Esophagus squamous epithelium (tissue), 5 donors: Measurements from ENCODE around the gene RAB27A. TPM values are rescaled to one million over a fixed set of nuclear protein-coding genes. Genes with fewer than 3 reads are reported as not detected.

Experiments used
- DNase-seq: peaks from one replicate; lab custom pipeline; 2025; lab: John Stamatoyannopoulos, UW
- H3K27ac ChIP-seq, 4 donors: fragments of 200-600 bp; sonication (generic); one replicate each; pipeline ENCODE4 v1.5.1; 2016 to 2019; ENCODE audit warnings: mild to moderate bottlenecking in 1 of 4
- H3K27me3 ChIP-seq, 4 donors: fragments of 200-600 bp; sonication (generic); 1 replicate in 3 of 4; 2 replicates in 1 of 4; pipeline versions ENCODE4 v1.5.1 to v1.6.0; 2017 to 2021; ENCODE audit warnings: antibody characterized with exemption in 1 of 4
- H3K36me3 ChIP-seq, 3 donors: fragments of 200-600 bp; sonication (generic); one replicate each; pipeline ENCODE4 v1.5.1; 2016 to 2019
- H3K4me1 ChIP-seq, 3 donors: fragments of 200-600 bp; sonication (generic); one replicate each; pipeline ENCODE4 v1.5.1; 2017 to 2019
- H3K4me3 ChIP-seq, 4 donors: fragments of 200-600 bp; sonication (generic); 1 replicate in 3 of 4; 2 replicates in 1 of 4; pipeline ENCODE4 v1.5.1; 2016 to 2019; ENCODE audit warnings: mild to moderate bottlenecking in 2 of 4, moderate library complexity in 1 of 4
- H3K9me3 ChIP-seq, 3 donors: fragments of 200-600 bp; sonication (generic); one replicate each; pipeline ENCODE4 v1.5.1; 2016 to 2019
- CTCF ChIP-seq, 6 experiments: fragments of 450-650 bp in 4 of 6; fragments of 200-600 bp in 2 of 6; sonication (generic) in 2 of 6; IDR thresholded peaks; one replicate each; pipeline ENCODE4 v1.5.1; 2016 to 2019; ENCODE audit warnings: antibody characterized with exemption in 6 of 6, mild to moderate bottlenecking in 4 of 6, moderate library complexity in 4 of 6
- POLR2A ChIP-seq, 4 donors: fragments of 450-650 bp; IDR thresholded peaks; one replicate each; pipeline ENCODE4 v1.6.1; 2017; ENCODE audit warnings: antibody characterized with exemption in 4 of 4, mild to moderate bottlenecking in 4 of 4, moderate library complexity in 3 of 4
- WGBS, 2 donors: methylation state at CpG; one replicate each; pipeline ENCODE4 v1.1.5; 2018; 5-methylcytosine and 5-hydroxymethylcytosine counted together
- intact Hi-C: fragments of 100-400 bp; cut with DNase I; formaldehyde crosslinking; loops from one replicate; pipeline ENCODE4 v1.15.0; 2022
- total RNA-seq, 4 donors: library from RNA; depleted of rRNA; stranded (reverse); fragments of >200 nt; gene quantifications; one replicate each; pipeline ENCODE4 v1.1.0, GENCODE V29; 2016
- donor health status: DM: yes; HTN: yes; CAD: no.

RAB27A gene
- total RNA-seq, 4 donors from 2014 or later: 8.7 to 16.2 (median 11.7) TPM

DNA sequence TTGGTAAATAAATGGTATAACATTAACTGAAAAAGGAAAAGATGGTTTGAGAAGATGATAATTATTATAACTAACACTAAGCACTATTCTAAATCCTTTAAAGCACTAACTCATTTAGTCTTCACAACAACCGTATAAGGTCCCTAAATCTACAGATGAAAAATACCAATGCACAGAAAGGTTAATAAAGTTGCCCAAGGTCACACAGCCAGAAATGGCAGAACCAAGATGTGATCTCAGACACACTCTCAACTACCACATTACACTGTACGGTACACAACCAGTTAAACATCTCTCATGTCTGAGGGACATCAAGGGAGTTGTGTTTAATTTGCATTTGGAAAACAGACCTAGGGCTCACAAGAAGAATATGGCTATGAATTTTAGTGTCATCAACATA is 23.1 kb downstream of the RAB27A start:
- Histone ChIP-seq H3K27me3 (no peaks in the 10 kb centered on the region), H3K36me3 (no peaks in the 10 kb centered on the region)
- intact Hi-C loops: no loop called here

DNA sequence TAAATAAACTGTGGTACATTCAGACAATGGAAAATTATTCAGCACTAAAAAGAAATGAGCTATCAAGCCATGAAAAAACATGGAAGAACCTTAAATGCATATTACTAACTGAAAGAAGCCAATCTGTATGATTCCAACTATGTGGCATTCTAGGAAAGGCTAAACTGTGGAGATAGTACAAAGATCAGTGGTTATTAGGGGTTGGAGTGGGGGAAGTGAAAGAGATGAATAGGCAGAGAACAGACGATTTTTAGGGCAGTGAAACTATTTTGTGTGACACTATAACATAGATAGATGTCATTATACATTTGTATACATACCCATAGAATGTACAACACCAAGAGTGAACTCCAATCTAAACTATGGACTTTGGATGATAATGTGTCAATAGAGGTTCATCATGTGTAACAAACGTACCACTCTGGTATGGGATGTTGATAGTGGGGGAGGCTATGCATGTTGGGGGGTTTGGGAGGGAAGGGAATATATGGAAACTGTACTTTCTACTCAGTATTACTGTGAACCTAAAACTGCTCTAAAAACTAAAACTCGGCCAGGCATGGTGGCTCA is 29.0 kb downstream of the RAB27A start:
- Histone ChIP-seq H3K36me3 (no peaks in the 10 kb centered on the region), H3K27me3 (no peaks in the 10 kb centered on the region), H3K4me3 (no peak overlapping the region), H3K4me1 (peaks cover 0 to 21% (median 8%) of the 10 kb centered on the region in 3 donors), H3K9me3 (no peaks in the 10 kb centered on the region), H3K27ac (no peak overlapping the region)
- TF ChIP-seq POLR2A (IDR thresholded peaks at IDR 0.05) (no peak), CTCF (IDR thresholded peaks at IDR 0.05) (no peak)
- DNase-seq: no peak
- intact Hi-C loops: no loop called here
- 62 to 69% methylated on average over 3 of the region's 3 CpGs for WGBS, 2 donors

More for the DNA sequence above, 23.1 kb downstream of the RAB27A start:
- H3K4me3 ChIP-seq: no peak overlapping the region
- WGBS, 2 donors: 88 to 94% methylated on average over 2 of the region's 2 CpGs
- no peak for TF ChIP-seq POLR2A (IDR thresholded peaks at IDR 0.05)
- no peak for TF ChIP-seq CTCF (IDR thresholded peaks at IDR 0.05)
- H3K27ac ChIP-seq: peak overlapping the region; percentile 15 to 72 (median 48)
- no peaks in the 10 kb centered on the region for H3K9me3 ChIP-seq
- peaks cover 0 to 15% (median 4%) of the 10 kb centered on the region in 3 donors for H3K4me1 ChIP-seq
- DNase-seq: no peak

DNA sequence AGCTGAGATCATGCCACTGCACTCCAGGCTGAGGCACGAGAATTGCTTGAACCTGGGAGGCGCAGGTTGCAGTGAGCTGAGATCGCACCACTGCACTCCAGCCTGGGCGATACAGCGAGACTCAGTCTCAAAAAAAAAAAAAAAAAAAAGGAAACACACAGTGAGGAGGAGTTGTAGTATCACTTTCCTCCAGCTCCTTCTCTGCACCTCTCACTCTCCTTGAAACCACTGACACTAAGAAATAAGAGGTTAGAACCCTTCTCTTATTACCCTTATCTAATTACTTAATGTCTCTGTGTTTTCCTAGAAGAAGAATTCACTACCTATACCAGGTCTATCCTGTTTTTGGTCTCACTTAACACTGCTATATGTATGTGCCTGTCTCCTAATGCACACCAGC is 31.7 kb downstream of the RAB27A start:
- H3K4me1 ChIP-seq: peaks cover 5 to 40% (median 22%) of the 10 kb centered on the region in 3 donors
- H3K27me3 ChIP-seq: no peaks in the 10 kb centered on the region
- intact Hi-C loops: no loop called here
- DNase-seq: no peak
- H3K27ac ChIP-seq: no peak overlapping the region
- H3K9me3 ChIP-seq: no peaks in the 10 kb centered on the region
- H3K36me3 ChIP-seq: no peaks in the 10 kb centered on the region
- no peak overlapping the region for H3K4me3 ChIP-seq
- 83 to 91% methylated on average over 5 of the region's 5 CpGs for WGBS, 2 donors
- TF ChIP-seq POLR2A (IDR thresholded peaks at IDR 0.05): no peak
- no peak for TF ChIP-seq CTCF (IDR thresholded peaks at IDR 0.05)

DNA sequence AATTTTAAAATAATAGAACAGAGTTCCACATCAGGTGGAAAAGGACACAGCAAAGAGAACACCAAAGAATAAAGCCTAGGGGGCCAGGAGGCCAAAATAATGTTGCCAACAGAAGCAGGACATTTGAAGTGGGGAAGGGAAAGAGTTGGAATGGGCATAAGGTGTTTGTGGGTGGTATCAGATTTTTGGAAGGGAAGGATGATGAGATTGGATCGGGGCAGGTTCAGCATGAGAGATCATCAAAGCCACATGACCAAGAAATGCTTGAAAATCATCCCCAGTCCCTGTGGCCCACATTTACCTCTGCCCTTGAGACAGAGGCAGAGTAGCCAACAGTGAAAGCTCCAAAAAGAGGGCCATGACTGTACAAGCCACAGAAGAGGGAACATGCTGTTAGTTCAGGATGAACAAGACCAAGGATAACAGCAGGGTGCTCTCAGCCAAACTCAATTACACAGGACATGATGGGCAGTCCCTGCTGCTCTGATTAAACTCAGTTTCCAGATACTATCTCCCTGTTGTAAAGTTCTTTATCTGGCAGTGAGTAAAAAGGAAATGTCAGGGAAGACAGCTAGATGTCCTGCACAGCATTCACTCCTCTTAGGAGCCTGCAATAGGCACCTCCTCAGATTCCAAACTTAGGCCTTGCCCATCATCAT is 32.5 kb downstream of the RAB27A start:
- H3K9me3 ChIP-seq: no peaks in the 10 kb centered on the region
- H3K36me3 ChIP-seq: no peaks in the 10 kb centered on the region
- H3K4me3 ChIP-seq: no peak overlapping the region
- H3K27ac ChIP-seq: no peak overlapping the region
- peaks cover 5 to 43% (median 24%) of the 10 kb centered on the region in 3 donors for H3K4me1 ChIP-seq
- 84 to 100% methylated on average over 1 of the region's 1 CpG for WGBS, 2 donors
- H3K27me3 ChIP-seq: no peaks in the 10 kb centered on the region
- no peak for DNase-seq
- TF ChIP-seq POLR2A (IDR thresholded peaks at IDR 0.05): no peak
- TF ChIP-seq CTCF (IDR thresholded peaks at IDR 0.05): no peak
- intact Hi-C loops: no loop called here

- H3K4me3 ChIP-seq: no peak overlapping the region
- no peaks in the 10 kb centered on the region for H3K36me3 ChIP-seq
- H3K27ac ChIP-seq: peak overlapping the region in 1 of 4 donors; percentile 19
- no peak for TF ChIP-seq CTCF (IDR thresholded peaks at IDR 0.05)
- intact Hi-C loops: no loop called here
- H3K9me3 ChIP-seq: no peaks in the 10 kb centered on the region
- no peaks in the 10 kb centered on the region for H3K27me3 ChIP-seq
- 64 to 78% methylated on average over 4 of the region's 4 CpGs for WGBS, 2 donors
- DNase-seq: no peak
- peaks cover 5 to 43% (median 24%) of the 10 kb centered on the region in 3 donors for H3K4me1 ChIP-seq
Observed at GRCh38 chr15:55256281-55257011, 33.2 kb downstream of the RAB27A start.
